G401.6 (cell line): Measurements from ENCODE around the gene CENPX.
"Not testable (repeated sequence)": the region's sequence is repeated elsewhere in the genome, so short reads cannot be mapped to it uniquely, and the experiment has no call there.

Experiments used
- FAIRE-seq: peaks from 2 replicates; lab custom pipeline; 2012; peaks lifted over from hg19 to GRCh38; lab: Jason Lieb, UNC

Gene CENPX

DNA sequence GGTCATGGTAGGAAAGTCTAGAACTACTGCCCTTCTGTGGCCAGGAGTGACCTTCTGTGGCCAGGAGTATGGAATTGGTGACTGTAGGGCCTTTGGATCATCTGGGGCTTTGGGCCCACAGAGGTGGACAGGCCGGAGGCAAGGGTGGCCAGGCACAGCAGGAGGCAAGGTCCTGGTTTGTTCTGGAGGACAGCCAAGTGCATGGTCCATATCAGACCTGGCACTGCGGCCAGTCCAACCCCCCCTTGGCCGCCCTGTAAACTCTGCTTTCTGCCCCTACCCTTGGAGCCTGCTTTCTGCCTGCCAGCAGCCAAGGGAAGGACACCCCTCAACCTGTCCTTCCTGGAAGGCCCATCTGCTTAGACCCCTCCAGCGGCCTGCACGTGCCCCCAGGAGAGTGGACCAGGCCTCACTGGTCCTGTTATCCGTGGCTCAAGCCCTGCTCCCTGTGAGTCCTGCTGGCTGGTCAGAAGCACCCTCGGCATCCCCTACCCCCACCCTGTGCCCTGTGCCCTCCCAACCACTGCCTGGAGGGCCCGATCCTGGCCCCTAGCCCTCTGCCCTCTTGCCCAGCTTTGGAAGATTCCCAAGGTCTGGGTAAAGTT is 17.1 kb upstream of the CENPX start:
- FAIRE-seq = no peak

DNA sequence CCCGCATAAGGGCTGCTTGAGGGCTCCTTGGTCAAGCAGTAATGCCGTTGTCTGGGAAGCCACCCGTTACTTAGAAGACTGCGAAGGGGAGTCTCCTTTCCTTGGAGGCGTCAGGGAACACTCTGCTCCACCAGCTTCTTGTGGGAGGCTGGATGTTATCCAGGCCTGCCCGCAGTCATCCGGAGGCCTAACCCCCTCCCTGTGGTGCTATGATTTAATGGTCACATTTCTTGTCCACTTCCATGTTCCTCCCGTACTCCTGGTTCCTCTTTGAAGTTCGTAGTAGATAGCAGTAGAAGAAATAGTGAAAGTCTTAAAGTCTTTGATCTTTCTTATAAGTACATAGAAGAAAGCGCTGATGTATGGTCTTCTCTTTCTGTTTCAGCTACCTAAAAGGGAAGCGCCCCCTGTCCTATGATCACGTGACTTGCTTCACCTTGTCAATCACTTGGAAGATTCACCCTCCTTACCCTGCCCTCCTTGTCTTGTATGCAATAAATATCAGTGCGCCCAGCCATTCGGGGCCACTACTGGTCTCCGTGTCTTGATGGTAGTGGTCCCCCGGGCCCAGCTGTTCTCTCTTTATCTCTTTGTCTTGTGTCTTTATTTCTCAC is 16.2 kb upstream of the CENPX start:
- FAIRE-seq = not testable (repeated sequence)

DNA sequence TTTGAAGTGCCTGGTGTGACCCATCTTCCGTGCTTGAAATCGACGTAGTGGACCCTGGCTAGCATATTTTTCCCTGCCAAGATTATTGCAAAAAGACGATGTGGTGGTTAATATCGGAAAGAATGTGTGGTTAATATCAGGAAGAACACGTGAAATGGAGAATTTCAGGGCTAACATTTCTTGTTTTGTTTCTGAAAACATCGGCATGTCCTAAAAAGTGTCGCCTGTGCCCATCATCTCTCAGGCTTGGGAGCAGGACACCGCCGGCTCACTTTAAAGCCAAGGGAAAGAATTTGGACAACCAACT is 15.2 kb upstream of the CENPX start:
- FAIRE-seq = no peak

- peak; percentile 95 for FAIRE-seq
Measured at GRCh38 chr17:82037092-82037888, 14.6 kb upstream of the CENPX start, which contains the start of gene DCXR. DCXR (minus strand) TSS chr17:82037697; CDS start chr17:82037682, 15 bp downstream.

DNA sequence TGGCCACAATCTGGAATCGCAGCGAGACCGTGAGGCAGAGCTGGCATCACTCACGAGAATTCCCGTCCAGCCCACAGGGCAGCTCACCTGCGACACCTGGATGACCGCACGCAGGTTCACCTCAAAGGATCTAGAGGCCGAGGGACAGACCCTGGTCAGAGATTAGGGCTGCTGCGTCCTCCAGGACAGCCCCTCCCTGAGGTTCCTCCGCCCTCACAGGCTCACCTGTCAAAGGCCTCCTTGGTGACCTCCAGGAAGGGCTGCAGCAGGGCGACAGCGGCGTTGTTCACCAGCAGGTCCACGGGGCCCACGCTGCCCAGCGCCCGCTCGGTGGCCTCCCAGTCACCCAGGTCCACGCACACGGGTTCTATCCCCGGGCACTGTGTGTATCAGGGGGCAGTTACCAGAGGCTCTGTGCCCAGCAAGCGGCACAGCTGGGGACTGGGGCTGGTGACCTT is 14.0 kb upstream of the CENPX start:
- no peak for FAIRE-seq

DNA sequence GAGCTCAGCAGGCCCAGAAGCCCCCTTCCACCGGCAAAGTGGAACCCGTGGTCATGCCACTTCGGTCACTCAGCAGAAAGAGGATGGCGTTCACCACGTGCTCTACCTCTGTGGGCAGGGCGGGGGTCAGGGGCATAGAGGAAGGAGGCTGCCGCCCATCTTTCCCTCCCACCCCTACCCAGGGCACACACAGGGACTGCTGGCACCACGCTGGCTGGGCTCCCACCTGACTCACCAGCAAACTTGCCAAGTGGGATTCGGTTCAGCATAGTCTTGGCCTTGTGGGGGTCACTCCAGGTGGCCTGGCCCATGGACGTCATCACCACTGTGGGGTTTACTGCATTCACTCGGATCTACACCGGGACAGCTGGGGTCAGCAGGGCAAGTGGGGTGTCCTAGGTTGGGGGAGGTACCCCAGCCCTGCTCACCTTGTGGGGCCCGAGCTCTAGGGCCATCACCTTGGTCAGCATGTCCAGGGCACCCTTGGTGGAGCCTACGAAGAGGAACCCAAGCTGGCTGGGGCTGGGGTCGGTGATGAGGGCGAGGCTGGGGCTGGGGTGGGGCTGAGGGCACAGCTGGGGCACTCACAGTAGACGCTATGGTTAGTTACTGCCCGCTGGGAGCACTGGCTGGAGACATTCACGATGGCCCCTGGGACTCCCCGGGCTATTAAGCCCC is 13.4 kb upstream of the CENPX start:
- FAIRE-seq = no peak

GRCh38 chr17:82035488-82035887 is 12.8 kb upstream of the CENPX start:
- FAIRE-seq = no peak

DNA sequence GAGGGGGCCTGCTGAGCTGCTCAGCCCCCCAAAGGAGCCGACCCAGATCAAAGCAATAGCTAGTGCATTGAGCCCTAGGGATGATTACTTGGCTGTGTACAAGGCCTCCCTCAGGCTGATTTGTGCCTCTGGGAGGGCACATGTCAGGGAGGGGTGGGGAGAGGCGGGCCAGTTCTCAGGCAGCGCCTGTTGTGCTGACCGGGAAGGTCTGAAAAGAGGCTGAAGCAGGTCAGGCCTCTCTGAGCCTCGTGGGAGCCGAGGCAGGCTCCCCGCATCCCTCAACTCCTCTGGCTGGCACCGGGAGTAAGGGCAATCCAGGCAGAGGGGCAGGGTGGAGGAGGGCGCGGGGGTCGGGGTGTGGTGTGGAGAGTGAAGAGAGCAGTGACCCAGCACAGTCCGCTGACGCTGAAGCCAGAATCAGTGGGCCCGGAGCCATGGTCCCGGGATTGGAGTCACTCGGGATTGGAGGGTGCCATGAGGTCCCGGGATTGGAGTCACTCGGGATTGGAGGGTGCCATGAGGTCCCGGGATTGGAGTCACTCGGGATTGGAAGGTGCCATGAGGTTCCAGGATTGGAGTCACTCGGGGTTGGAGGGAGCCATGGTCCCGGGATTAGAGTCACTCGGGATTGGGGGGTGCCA is 11.8 kb upstream of the CENPX start:
- no peak for FAIRE-seq

DNA sequence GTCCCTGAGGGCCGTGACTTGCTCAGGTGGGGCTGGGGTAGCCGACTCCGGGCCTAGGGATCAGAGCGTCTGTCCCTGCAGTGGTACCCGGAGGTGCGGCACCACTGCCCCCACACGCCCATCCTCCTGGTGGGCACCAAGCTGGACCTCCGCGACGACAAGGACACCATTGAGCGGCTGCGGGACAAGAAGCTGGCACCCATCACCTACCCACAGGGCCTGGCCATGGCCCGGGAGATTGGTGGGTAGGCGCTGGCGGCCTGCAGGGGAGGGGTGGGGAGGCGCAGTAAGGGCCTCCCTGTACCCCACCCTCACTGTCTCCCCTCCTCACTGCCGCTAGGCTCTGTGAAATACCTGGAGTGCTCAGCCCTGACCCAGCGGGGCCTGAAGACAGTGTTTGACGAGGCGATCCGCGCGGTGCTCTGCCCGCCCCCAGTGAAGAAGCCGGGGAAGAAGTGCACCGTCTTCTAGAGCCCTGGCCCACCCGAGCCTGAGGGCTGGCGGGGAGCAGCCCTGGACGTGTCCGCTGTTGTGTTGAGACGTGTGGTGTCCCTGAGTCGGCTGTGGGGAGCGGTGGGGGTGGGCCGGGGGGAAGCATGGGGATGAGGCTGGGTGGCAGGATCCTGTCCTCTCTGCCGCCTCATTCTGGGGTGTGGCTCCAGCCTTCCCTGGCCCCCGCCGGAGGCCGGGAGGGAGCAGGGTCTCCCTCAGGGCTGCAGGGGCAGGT is 10.8 kb upstream of the CENPX start:
- FAIRE-seq = no peak

DNA sequence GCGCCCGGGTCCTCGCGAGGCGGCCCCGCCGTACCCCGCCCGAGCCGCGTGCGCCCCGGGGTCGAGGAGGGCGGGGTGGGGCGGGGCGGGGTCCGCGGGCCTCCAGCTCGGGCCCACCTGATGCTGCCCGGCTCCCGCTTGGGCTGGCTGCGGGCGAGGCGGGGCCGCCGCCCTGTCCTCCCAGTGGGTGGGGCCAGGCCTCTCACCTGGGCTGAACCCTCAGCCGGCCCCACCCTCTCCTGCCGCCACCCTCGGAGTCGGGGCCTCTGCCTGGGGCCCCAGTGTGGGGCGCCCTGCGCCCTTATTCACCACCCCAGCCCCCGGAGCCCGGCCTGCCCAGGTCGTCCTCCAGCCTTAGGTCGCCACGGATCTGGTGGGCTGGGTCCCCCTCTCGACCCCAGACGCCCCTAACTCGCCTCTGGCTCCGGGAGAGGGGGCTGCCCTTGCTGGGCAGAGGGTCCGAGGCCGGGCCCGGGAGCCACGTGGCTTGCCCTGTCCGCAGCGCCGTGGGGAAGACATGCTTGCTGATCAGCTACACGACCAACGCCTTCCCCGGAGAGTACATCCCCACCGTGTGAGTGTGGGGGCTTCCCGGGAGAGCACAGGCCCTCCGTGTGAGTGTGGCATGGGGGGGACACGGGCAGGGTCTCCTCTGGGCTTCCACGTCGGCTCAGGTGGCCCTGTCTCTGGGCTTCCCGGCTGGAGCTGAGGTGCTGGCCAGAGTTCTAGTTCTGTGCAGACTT is 9.4 kb upstream of the CENPX start:
- no peak for FAIRE-seq

- no peak for FAIRE-seq
Measured at GRCh38 chr17:82031303-82031884, 8.7 kb upstream of the CENPX start, which contains the start of gene RAC3. RAC3 (plus strand) TSS chr17:82031678; CDS start chr17:82031762, 84 bp downstream.

GRCh38 chr17:82030470-82031302 is 8.0 kb upstream of the CENPX start:
- no peak for FAIRE-seq

- no peak for FAIRE-seq
Measured at GRCh38 chr17:82029990-82030469, 7.4 kb upstream of the CENPX start.

GRCh38 chr17:82029391-82029790 is 6.7 kb upstream of the CENPX start:
- FAIRE-seq = no peak

- FAIRE-seq = no peak
Measured at GRCh38 chr17:82028966-82029365, 6.3 kb upstream of the CENPX start.

DNA sequence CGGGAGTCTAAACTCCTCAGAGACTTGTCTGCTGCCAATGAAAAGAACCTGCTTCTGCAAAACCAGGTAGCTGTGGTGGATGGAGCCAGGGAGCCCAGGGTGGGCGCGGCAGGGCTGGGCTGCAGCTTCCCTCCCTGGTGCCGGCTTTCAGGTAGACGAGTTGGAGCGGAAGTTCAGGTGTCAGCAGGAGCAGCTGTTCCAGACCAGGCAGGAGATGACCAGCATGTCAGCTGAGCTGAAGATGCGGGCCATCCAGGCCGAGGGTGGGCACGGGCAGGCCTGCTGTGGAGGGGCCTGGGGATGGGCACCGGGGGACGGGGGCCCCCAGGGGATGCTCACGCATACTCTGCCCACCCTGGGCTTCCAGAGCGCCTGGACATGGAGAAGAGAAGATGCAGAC is 5.6 kb upstream of the CENPX start:
- no peak for FAIRE-seq

DNA sequence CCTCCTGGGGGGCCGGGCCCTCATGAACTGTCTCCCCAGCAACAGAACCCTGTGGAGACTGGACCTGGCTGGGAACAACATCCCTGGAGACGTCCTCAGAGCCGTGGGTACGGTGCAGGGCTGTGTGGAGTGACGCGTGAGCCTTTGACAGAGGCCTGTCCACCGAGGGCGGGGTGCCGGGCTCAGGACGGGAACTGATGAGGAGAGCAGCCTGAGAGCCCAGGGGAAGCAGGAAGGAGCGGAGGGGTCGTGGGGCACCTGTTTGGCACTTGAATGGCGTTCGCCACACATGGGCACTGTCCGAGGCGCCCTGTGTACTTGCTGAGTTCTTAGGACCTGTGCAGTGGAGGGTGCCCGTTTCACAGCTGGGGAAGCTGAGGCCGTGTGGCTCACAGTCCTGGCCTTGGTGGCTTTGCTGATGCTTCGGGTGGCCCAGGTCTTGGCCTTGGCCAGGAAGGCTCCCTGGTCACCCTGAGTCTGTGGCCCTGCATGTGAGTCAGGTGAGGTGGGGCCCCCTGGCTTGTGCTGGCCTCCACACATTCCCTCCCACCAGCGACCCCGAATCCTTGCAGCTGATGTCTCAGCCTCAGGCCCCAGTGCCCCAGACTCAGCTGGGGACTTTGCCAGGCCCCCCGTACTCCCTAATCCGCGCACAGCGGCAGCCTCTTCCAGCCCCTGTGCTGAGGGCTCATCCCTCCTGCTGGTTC is 2.9 kb upstream of the CENPX start:
- FAIRE-seq = no peak

GRCh38 chr17:82024859-82025258 is 2.2 kb upstream of the CENPX start:
- FAIRE-seq = no peak
